Activated B cell treated with CpG ODN at 0.5 μM for 24 hours (primary cell): ENCODE data around the gene LDB3. TPM values are rescaled to one million over a fixed set of nuclear protein-coding genes. Genes with fewer than 3 reads are reported as not detected.

ENCODE experiments used
- ATAC-seq: fragments of 200-7000 bp; cut with Tn5 transposase; one replicate; pipeline ENCODE4 v1.10.0; 2021; ENCODE audit warnings: low read depth, mild to moderate bottlenecking, moderate library complexity
- CTCF ChIA-PET: fragments of 350-600 bp; sonication (Branson Sonifier 250); formaldehyde crosslinking; loops from one replicate; lab custom pipeline; 2021; ENCODE audit warnings: antibody characterized with exemption; lab: Charles Lee
- POLR2A ChIA-PET: fragments of 350-600 bp; sonication (Branson Sonifier 250); formaldehyde crosslinking; loops from one replicate; lab custom pipeline; 2021; ENCODE audit warnings: antibody characterized with exemption; lab: Charles Lee
- DNase-seq: peaks from one replicate; pipeline ENCODE4 v3.0.0; 2022
- H3K27ac Mint-ChIP-seq: one replicate; pipeline ENCODE4 v1.8.0; 2020; ENCODE audit warnings: mixed read lengths
- H3K27me3 Mint-ChIP-seq: one replicate; pipeline ENCODE4 v1.8.0; 2021; ENCODE audit warnings: mixed read lengths
- H3K36me3 Mint-ChIP-seq: one replicate; pipeline ENCODE4 v1.8.0; 2021; ENCODE audit warnings: low read depth, mixed read lengths
- H3K4me1 Mint-ChIP-seq: one replicate; pipeline ENCODE4 v1.8.0; 2021; ENCODE audit warnings: mixed read lengths
- H3K4me3 Mint-ChIP-seq: one replicate; pipeline ENCODE4 v1.8.0; 2020; ENCODE audit warnings: mild to moderate bottlenecking, mixed read lengths
- H3K9me3 Mint-ChIP-seq: one replicate; pipeline ENCODE4 v1.8.0; 2020; ENCODE audit warnings: mixed read lengths
- CTCF ChIP-seq: fragments of 200-600 bp; IDR thresholded peaks from one replicate; pipeline ENCODE4 v1.8.0; 2022; ENCODE audit warnings: antibody characterized with exemption, mild to moderate bottlenecking
- intact Hi-C: fragments of 100-400 bp; cut with micrococcal nuclease; formaldehyde crosslinking; loops from one replicate; pipeline ENCODE4 v1.15.1; 2024
- total RNA-seq: library from RNA; stranded (reverse); gene quantifications from 2 replicates; pipeline ENCODE4 v1.2.3, GENCODE V29; 2022

Gene LDB3
- total RNA-seq, 1 donor from 2014 or later: not detected

DNA sequence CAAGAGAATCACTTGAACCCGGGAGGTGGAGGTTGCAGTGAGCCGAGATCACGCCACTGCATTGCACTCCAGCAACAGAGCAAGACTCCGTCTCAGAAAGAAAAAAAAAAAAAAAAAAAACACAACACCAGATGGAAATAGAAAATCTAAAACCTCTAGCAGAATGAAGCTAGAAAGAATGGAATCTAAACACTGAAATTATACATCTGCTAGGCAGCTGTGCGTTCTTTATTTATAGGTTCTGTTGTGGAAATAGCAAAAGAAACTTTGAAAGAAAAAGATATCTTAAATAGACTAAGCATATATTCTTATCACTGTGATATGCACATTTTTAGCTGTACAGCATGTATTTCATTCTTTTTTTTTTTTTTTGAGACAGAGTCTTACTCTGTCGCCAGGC lies 105.2 kb downstream of the LDB3 start:
- CTCF ChIA-PET: no interaction called here
- no peaks in the 10 kb centered on the region for H3K4me1 Mint-ChIP-seq
- H3K4me3 Mint-ChIP-seq: no peak overlapping the region
- ATAC-seq: no peak
- no peak for DNase-seq
- H3K27me3 Mint-ChIP-seq: no peaks in the 10 kb centered on the region
- intact Hi-C loops: no loop called here
- POLR2A ChIA-PET: no interaction called here
- H3K9me3 Mint-ChIP-seq: no peaks in the 10 kb centered on the region
- no peak overlapping the region for H3K27ac Mint-ChIP-seq
- TF ChIP-seq CTCF: no peak
- H3K36me3 Mint-ChIP-seq: no peaks in the 10 kb centered on the region

DNA sequence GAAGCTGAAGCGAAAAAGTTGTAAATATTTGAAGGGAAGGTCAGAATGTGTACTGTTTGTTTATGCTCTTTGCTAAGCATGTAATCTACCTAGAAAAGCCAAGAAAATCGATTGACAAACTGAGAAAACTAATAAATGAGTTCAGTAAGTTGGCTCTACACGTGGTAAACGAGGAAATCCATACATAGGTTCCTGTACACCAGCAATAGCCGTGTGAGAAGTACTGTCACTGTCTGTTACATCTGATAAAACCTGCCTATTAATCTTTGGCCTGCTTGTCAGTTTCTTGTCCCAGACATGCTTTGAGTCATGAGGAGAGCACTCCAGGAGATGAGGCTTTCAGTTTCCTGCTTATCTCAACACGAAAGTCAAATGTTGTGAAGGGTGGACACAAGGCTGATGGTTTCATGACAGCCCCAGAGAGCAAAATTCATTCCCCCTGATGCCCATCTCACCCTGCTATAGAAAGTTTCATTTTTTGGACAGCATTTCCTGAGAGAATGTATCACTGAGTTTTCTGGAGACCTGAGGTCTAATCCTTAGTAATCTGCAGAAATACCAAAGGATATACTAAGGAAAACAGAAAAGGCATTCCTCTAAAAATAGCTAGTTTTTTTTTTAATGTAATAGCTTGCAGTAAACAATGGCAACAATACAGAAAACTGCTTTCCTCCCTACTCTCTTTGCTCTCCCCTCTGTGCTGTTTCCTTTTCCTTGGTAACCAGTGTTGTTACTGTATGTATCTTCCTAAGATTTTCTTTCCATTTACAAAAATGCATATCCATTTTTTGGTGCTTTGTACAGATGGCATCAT lies 107.0 kb downstream of the LDB3 start:
- Mint-ChIP-seq H3K4me1 (peaks cover 2% of the 10 kb centered on the region), H3K4me3 (no peak overlapping the region), H3K36me3 (no peaks in the 10 kb centered on the region), H3K27me3 (no peaks in the 10 kb centered on the region), H3K9me3 (peaks cover 2% of the 10 kb centered on the region), H3K27ac (no peak overlapping the region)
- intact Hi-C loops: no loop called here
- DNase-seq (no peak), ATAC-seq (no peak)
- no peak for TF ChIP-seq CTCF
- CTCF ChIA-PET: no interaction called here
- POLR2A ChIA-PET: no interaction called here

GRCh38 chr10:86775870-86776180 lies 107.5 kb downstream of the LDB3 start:
- intact Hi-C loops: no loop called here
- no peak for ATAC-seq
- ChIA-PET CTCF (no interaction called here), POLR2A (no interaction called here)
- H3K27ac Mint-ChIP-seq: no peak overlapping the region
- no peak for TF ChIP-seq CTCF
- no peaks in the 10 kb centered on the region for H3K36me3 Mint-ChIP-seq
- peaks cover 2% of the 10 kb centered on the region for H3K4me1 Mint-ChIP-seq
- DNase-seq: no peak
- no peaks in the 10 kb centered on the region for H3K27me3 Mint-ChIP-seq
- peaks cover 2% of the 10 kb centered on the region for H3K9me3 Mint-ChIP-seq
- no peak overlapping the region for H3K4me3 Mint-ChIP-seq

- peaks cover 7% of the 10 kb centered on the region for H3K4me1 Mint-ChIP-seq
- intact Hi-C loops: no loop called here
- ChIA-PET POLR2A (no interaction called here), CTCF (no interaction called here)
- ATAC-seq (no peak), DNase-seq (no peak)
- H3K27ac Mint-ChIP-seq: no peak overlapping the region
- no peak for TF ChIP-seq CTCF
- H3K4me3 Mint-ChIP-seq: no peak overlapping the region
- no peaks in the 10 kb centered on the region for H3K27me3 Mint-ChIP-seq
- H3K9me3 Mint-ChIP-seq: peaks cover 2% of the 10 kb centered on the region
- H3K36me3 Mint-ChIP-seq: no peaks in the 10 kb centered on the region
These were observed 111.1 kb downstream of the LDB3 start for GRCh38 chr10:86779220-86780017.

DNA sequence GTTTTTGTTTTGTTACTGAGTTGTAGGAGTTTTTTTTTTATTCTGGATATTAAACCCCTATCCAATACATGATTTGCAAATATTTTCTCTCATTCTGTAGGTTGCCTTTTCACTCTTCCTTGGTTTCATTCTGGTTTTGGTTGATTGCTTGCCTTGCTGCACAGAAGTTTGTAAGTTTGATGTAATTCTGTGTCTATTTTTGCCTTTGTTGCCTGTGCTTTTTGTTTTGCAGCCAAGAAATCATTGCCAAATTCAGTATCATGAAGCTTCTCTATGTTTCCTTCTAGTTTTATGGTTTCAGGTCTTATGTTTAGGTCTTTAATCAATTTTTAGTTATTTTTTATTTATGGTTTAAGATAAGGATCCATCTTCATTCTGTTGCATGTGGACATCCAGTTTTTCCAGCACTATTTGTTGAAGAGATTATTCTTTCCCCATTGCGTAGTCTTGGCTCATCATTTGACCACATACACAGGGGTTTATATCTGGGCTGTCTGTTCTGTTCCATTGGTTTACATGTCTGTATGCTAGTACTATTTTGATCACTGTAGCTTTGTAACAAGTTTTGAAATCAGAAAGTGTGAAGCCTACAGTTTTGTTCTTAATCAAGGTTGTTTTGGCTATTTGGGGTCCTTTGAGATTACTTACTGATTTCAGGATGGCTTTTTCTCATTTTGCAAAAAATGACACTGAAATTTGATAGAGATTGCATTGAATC lies 114.5 kb downstream of the LDB3 start:
- ATAC-seq (no peak), DNase-seq (no peak)
- peaks cover 10% of the 10 kb centered on the region for H3K4me1 Mint-ChIP-seq
- intact Hi-C loops: no loop called here
- ChIA-PET CTCF (no interaction called here), POLR2A (no interaction called here)
- peaks cover 9% of the 10 kb centered on the region for H3K9me3 Mint-ChIP-seq
- no peak overlapping the region for H3K4me3 Mint-ChIP-seq
- no peak overlapping the region for H3K27ac Mint-ChIP-seq
- no peaks in the 10 kb centered on the region for H3K27me3 Mint-ChIP-seq
- H3K36me3 Mint-ChIP-seq: peaks cover 3% of the 10 kb centered on the region
- no peak for TF ChIP-seq CTCF
